ENCODE results near the gene BHLHE23.

BHLHE23 gene

GRCh38 chr20:62958388-62959100 is 48.2 kb downstream of the BHLHE23 start:
- DNase-seq, result no peak

GRCh38 chr20:62957136-62958117 is 49.3 kb downstream of the BHLHE23 start:
- no peak for DNase-seq

GRCh38 chr20:62956387-62957135 is 50.2 kb downstream of the BHLHE23 start:
- no peak for DNase-seq

Measured in OCI-M1 (cell line).